Measurements from ENCODE around the gene ADAM19. TPM values are rescaled to one million over a fixed set of nuclear protein-coding genes. Genes with fewer than 3 reads are reported as not detected.

ADAM19 gene
- total and polyA plus RNA-seq, 2 of the 4 experiments (the other 2 are of a cell fraction): 35.5 to 49.2 TPM

DNA sequence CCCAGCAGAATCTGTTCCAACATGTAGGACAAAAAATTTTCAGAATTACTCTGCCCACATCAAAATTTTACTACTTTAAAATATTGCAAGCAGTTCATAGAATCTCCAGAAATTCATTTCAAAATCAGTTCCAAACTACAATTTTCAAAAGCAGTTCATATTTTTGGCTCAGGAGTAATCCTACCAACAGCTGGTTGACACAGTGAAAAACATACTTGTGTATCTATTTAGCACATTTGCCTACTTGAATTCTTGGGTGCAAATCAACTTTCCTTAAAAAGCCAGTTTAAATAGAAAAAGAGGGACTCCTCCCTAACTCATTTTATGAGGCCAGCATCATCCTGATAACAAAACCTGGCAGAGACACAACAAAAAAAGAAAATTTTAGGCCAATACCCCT, 45.2 kb upstream of the ADAM19 start:
- H3K4ac ChIP-seq (ENCODE audit: low read depth, low read length): no peak overlapping the region
- no peaks in the 10 kb centered on the region for H3K9me1 ChIP-seq (ENCODE audit: insufficient read depth, low read length)
- ATAC-seq (ENCODE audit: low read depth) (no peak), DNase-seq (no peak)
- H3K27ac ChIP-seq (ENCODE audit: insufficient read depth, low read length): no peak overlapping the region
- H2BK5ac ChIP-seq (ENCODE audit: low read depth, low read length, poor library complexity, severe bottlenecking): no peak overlapping the region
- H3K79me1 ChIP-seq (ENCODE audit: low read depth in 1 of 2, low read length in 2 of 2): no peaks in the 10 kb centered on the region
- dilution Hi-C loops (cut with HindIII; ENCODE audit: low sequenced_read_pairs, unreplicated experiment): no loop called here
- no peaks in the 10 kb centered on the region for H3K27me3 ChIP-seq (ENCODE audit: control insufficient read depth, insufficient read depth, low read length)
- H3K9ac ChIP-seq (ENCODE audit: low read depth, low read length): no peak overlapping the region
- in situ Hi-C loops (cut with MboI; ENCODE audit: low sequenced_read_pairs): no loop called here
- ChIA-PET POLR2A (ENCODE audit: unreplicated experiment) (no interaction called here), CTCF (no interaction called here)
- no peak overlapping the region for H3K14ac ChIP-seq (replicated peaks; ENCODE audit: low read depth, low read length)
- intact Hi-C loops (cut with micrococcal nuclease): no loop called here
- H3K36me3 ChIP-seq (ENCODE audit: control insufficient read depth, insufficient read depth, low read length): no peaks in the 10 kb centered on the region
- no TSS peak for BruUV-seq (replicated peaks)
- no peaks in the 10 kb centered on the region for H4K20me1 ChIP-seq (ENCODE audit: insufficient read depth, low read length)
- no peaks in the 10 kb centered on the region for H3K4me1 ChIP-seq (ENCODE audit: control insufficient read depth, insufficient read depth, low read length)
- H3K9me3 ChIP-seq (ENCODE audit: control insufficient read depth, insufficient read depth, low read length): no peaks in the 10 kb centered on the region
- no peak overlapping the region for H2AFZ ChIP-seq (replicated peaks; ENCODE audit: low read length, poor library complexity)
- no peak overlapping the region for H3K18ac ChIP-seq (ENCODE audit: low read depth, low read length)
- no peak overlapping the region for H3K4me3 ChIP-seq (ENCODE audit: insufficient read depth, low read depth, low read length)
- H2BK20ac ChIP-seq (ENCODE audit: low read depth, low read length): no peak overlapping the region
- no peak overlapping the region for H2BK15ac ChIP-seq (ENCODE audit: low read depth, low read length)
- H2AK5ac ChIP-seq (ENCODE audit: low read depth, low read length): no peak overlapping the region
- no peak overlapping the region for H2BK120ac ChIP-seq (ENCODE audit: low read depth, low read length)
- TF ChIP-seq MAFK (IDR thresholded peaks at IDR 0.05; ENCODE audit: low read depth, low read length): no peak
- TF ChIP-seq MAZ (IDR thresholded peaks at IDR 0.05; ENCODE audit: borderline replicate concordance, low read depth, low read length): no peak
- TF ChIP-seq RAD21 (IDR thresholded peaks at IDR 0.05; ENCODE audit: low read length): no peak
- no peak for TF ChIP-seq MXI1 (IDR thresholded peaks at IDR 0.05; ENCODE audit: borderline replicate concordance, low read depth, low read length)
- no peak for TF ChIP-seq ELK1 (IDR thresholded peaks at IDR 0.05; ENCODE audit: borderline replicate concordance, low read depth, low read length)
- TF ChIP-seq FOS (IDR thresholded peaks at IDR 0.05; ENCODE audit: low read depth, low read length): no peak
- no peak for TF ChIP-seq BHLHE40 (IDR thresholded peaks at IDR 0.05; ENCODE audit: low read depth, low read length)
- TF ChIP-seq POLR2A (IDR thresholded peaks at IDR 0.05; ENCODE audit: low read depth, low read length): no peak
- no peak for TF ChIP-seq RCOR1 (IDR thresholded peaks at IDR 0.05; ENCODE audit: insufficient replicate concordance, low read length)
- TF ChIP-seq, protein P1, sequence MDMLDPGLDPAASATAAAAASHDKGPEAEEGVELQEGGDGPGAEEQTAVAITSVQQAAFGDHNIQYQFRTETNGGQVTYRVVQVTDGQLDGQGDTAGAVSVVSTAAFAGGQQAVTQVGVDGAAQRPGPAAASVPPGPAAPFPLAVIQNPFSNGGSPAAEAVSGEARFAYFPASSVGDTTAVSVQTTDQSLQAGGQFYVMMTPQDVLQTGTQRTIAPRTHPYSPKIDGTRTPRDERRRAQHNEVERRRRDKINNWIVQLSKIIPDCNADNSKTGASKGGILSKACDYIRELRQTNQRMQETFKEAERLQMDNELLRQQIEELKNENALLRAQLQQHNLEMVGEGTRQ (IDR thresholded peaks at IDR 0.05; ENCODE audit: low read depth, low read length): no peak
- no peak for TF ChIP-seq CHD1 (IDR thresholded peaks at IDR 0.05; ENCODE audit: low read depth, low read length)
- H4K8ac ChIP-seq (ENCODE audit: low read depth in 2 of 2, low read length in 2 of 2): no peak overlapping the region
- H2AK9ac ChIP-seq (replicated peaks; ENCODE audit: low read depth, low read length, poor library complexity): no peak overlapping the region
- H3K4me2 ChIP-seq (ENCODE audit: low read depth, low read length): no peak overlapping the region
- H3K23ac ChIP-seq (ENCODE audit: low read depth, low read length): no peak overlapping the region
- no peak overlapping the region for H4K5ac ChIP-seq (ENCODE audit: low read depth, low read length)
- no peak overlapping the region for H4K91ac ChIP-seq (ENCODE audit: insufficient read depth, low read depth, low read length)
- H3K56ac ChIP-seq (ENCODE audit: extremely low read depth, insufficient read depth, low read length): no peak overlapping the region
